ENCODE results near the gene PLIN1. TPM values are rescaled to one million over a fixed set of nuclear protein-coding genes. Genes with fewer than 3 reads are reported as not detected.

The PLIN1 gene
- total RNA-seq, 1 experiment from 2014 or later, result 0.09 TPM

- peaks cover 38% of the 10 kb centered on the region for H3K36me3 Mint-ChIP-seq (ENCODE audit: insufficient read depth, unreplicated experiment)
- ChIA-PET CTCF (interaction anchor here (1.3 kb wide), 1 partner anchor 263 kb away, joined by 3 read pairs; no protein-coding TSS in a partner anchor), POLR2A (interaction anchor here (0.7 to 0.9 kb wide), 2 partner anchors 11 to 167 kb away, joined by 3 to 4 read pairs; no protein-coding TSS in a partner anchor)
- TF ChIP-seq CTCF (IDR thresholded peaks at IDR 0.05; ENCODE audit: unreplicated experiment), result no peak
- DNase-seq (ENCODE audit: unreplicated experiment), result no peak
- H3K27me3 Mint-ChIP-seq (ENCODE audit: insufficient read depth, unreplicated experiment), result no peaks in the 10 kb centered on the region
- no peak overlapping the region for H3K27ac Mint-ChIP-seq (ENCODE audit: low read depth, unreplicated experiment)
- no TSS peak for BruUV-seq (replicated peaks)
- no peaks in the 10 kb centered on the region for H3K4me1 Mint-ChIP-seq (ENCODE audit: insufficient read depth, unreplicated experiment)
- intact Hi-C loops (cut with micrococcal nuclease), result no loop called here
- no peak overlapping the region for H3K4me3 Mint-ChIP-seq (ENCODE audit: unreplicated experiment)
- H3K9me3 Mint-ChIP-seq (ENCODE audit: unreplicated experiment), result no peaks in the 10 kb centered on the region
Observed at GRCh38 chr15:89621547-89621946, 57.6 kb downstream of the PLIN1 start.

- no peak for TF ChIP-seq CTCF (IDR thresholded peaks at IDR 0.05; ENCODE audit: unreplicated experiment)
- H3K27ac Mint-ChIP-seq (ENCODE audit: low read depth, unreplicated experiment), result no peak overlapping the region
- no peak for DNase-seq (ENCODE audit: unreplicated experiment)
- ChIA-PET CTCF (interaction anchor here (1.0 kb wide), 1 partner anchor 31 kb away, joined by 3 read pairs; no protein-coding TSS in a partner anchor), POLR2A (interaction anchor here (1.0 to 1.1 kb wide), 2 partner anchors 8 to 47 kb away, joined by 3 to 4 read pairs; no protein-coding TSS in a partner anchor)
- peaks cover 29% of the 10 kb centered on the region for H3K36me3 Mint-ChIP-seq (ENCODE audit: insufficient read depth, unreplicated experiment)
- H3K4me1 Mint-ChIP-seq (ENCODE audit: insufficient read depth, unreplicated experiment), result peaks cover 4% of the 10 kb centered on the region
- H3K27me3 Mint-ChIP-seq (ENCODE audit: insufficient read depth, unreplicated experiment), result no peaks in the 10 kb centered on the region
- no peak overlapping the region for H3K4me3 Mint-ChIP-seq (ENCODE audit: unreplicated experiment)
- BruUV-seq (replicated peaks), result no TSS peak
- H3K9me3 Mint-ChIP-seq (ENCODE audit: unreplicated experiment), result peaks cover 10% of the 10 kb centered on the region
- intact Hi-C loops (cut with micrococcal nuclease), result no loop called here
Observed at GRCh38 chr15:89616228-89616627, 62.9 kb downstream of the PLIN1 start.

- ChIA-PET POLR2A (no interaction called here), CTCF (interaction anchor here (0.6 to 1.8 kb wide), 4 partner anchors 33 to 257 kb away, joined by 3 to 4 read pairs (median 4); no protein-coding TSS in a partner anchor)
- no peak for TF ChIP-seq CTCF (IDR thresholded peaks at IDR 0.05; ENCODE audit: unreplicated experiment)
- H3K27me3 Mint-ChIP-seq (ENCODE audit: insufficient read depth, unreplicated experiment), result no peaks in the 10 kb centered on the region
- intact Hi-C loops (cut with micrococcal nuclease), result no loop called here
- peaks cover 11% of the 10 kb centered on the region for H3K4me1 Mint-ChIP-seq (ENCODE audit: insufficient read depth, unreplicated experiment)
- no peak for DNase-seq (ENCODE audit: unreplicated experiment)
- H3K9me3 Mint-ChIP-seq (ENCODE audit: unreplicated experiment), result peaks cover 10% of the 10 kb centered on the region
- H3K27ac Mint-ChIP-seq (ENCODE audit: low read depth, unreplicated experiment), result no peak overlapping the region
- peaks cover 33% of the 10 kb centered on the region for H3K36me3 Mint-ChIP-seq (ENCODE audit: insufficient read depth, unreplicated experiment)
- no peak overlapping the region for H3K4me3 Mint-ChIP-seq (ENCODE audit: unreplicated experiment)
- no TSS peak for BruUV-seq (replicated peaks)
Observed at GRCh38 chr15:89615135-89615534, 64.0 kb downstream of the PLIN1 start.

Other genes with a start within 250 kb of the PLIN1 start
- gene RHCG, start 182.8 kb downstream of the PLIN1 start, total RNA-seq (2022), result not detected in 2 replicates
- 6.6 and 8.5 TPM in 2 replicates for gene TICRR, start 103.9 kb downstream of the PLIN1 start, total RNA-seq (2022)
- 2.7 and 3.1 TPM in 2 replicates for gene KIF7, start 23.9 kb downstream of the PLIN1 start, total RNA-seq (2022)
- gene PEX11A, start 11.4 kb upstream of the PLIN1 start, total RNA-seq (2022), result 3.4 and 3.9 TPM in 2 replicates
- gene WDR93, start 11.4 kb upstream of the PLIN1 start, total RNA-seq (2022), result 0.33 and 0.47 TPM in 2 replicates
- gene MESP1, start 71.9 kb upstream of the PLIN1 start, total RNA-seq (2022), result 0.58 and 1.6 TPM in 2 replicates
- gene MESP2, start 97.0 kb upstream of the PLIN1 start, total RNA-seq (2022), result not detected in 2 replicates
- 252 and 294 TPM in 2 replicates for gene ANPEP, start 135.5 kb upstream of the PLIN1 start, total RNA-seq (2022)
- gene AP3S2, start 214.6 kb upstream of the PLIN1 start, total RNA-seq (2022), result 38.4 and 39.5 TPM in 2 replicates
- 7.1 and 9.9 TPM in 2 replicates for gene ARPIN, start 233.6 kb upstream of the PLIN1 start, total RNA-seq (2022)